NCI-H2029 treated with DMSO at 0.1 percent for 48 hours (cell line): ENCODE measurements around the gene SSH2.
A peak's percentile ranks its signal among the peaks of the same experiment; 100 is the strongest.
"Not testable (repeated sequence)": the region's sequence is repeated elsewhere in the genome, so short reads cannot be mapped to it uniquely, and the experiment has no call there.

ENCODE experiments used
- DNase-seq: peaks from one replicate; lab custom pipeline; 2025; lab: John Stamatoyannopoulos, UW

SSH2 gene

DNA sequence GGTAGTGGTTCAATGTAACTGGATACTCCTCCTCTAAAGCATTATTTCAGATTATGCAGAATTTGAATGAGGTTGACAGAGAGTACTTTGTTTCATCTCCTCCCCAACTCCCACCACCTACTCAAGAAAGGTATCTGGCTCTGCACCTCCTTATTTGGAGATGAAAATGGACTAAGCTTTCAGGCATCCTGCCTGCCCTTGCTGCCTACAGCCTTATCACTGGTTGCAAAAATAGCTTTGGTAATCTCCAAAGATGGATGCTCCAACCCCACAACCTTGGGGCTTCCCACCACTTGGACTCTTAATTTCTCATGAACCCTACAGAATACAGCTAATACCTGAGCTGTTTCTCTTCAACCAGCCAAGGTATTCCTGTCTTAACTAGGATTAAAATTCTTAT lies 262.1 kb downstream of the SSH2 start:
- DNase-seq, result no peak

DNA sequence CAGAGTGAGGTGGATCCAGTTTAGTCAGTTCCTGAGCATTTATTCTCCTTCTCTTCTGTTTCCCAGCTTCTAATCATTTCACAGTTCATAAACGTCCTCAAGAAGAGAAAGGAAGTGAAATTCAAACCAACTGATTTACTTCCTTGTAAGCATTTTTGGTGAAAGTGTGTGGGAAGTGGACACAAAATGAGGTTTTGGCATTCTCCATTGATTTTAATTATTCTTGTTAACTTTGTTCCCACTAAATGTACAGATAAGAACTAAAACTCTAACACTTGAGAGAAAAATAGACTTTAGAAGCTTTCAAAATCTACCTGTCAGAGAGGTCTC lies 264.6 kb downstream of the SSH2 start:
- DNase-seq, result no peak

DNA sequence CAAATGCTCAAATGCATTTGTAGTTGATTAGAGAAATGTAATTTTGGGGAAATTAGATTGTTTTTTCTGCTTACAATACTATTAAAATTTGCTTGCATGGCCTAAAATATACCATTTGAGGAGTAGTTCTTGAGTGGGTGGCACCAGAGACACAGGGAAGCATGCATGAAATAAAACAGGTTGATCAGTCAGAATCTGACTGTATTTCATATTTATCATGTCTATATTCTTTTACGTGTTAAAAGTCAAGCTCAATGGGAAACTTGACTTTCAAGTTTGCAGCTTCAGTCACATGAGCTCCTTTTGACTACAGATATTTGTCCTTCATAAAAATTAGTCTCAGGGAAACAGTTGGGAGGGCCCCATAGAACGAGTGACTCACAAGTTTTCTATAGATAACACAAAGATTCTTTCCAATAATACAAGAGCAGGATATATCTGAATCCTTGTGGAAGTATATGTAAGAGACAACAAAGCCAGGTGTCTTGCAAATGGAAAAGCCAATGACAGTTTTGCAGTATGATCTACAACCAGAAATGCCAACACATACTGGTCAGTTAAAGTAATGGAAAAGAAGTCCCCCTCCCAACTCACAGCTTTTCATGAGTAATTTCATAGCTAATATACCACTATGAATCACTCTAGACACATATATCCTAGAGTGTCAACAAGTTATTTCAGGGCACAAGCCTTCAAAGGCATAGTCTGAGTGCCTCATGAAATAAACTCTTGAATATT lies 265.1 kb downstream of the SSH2 start:
- no peak for DNase-seq

DNA sequence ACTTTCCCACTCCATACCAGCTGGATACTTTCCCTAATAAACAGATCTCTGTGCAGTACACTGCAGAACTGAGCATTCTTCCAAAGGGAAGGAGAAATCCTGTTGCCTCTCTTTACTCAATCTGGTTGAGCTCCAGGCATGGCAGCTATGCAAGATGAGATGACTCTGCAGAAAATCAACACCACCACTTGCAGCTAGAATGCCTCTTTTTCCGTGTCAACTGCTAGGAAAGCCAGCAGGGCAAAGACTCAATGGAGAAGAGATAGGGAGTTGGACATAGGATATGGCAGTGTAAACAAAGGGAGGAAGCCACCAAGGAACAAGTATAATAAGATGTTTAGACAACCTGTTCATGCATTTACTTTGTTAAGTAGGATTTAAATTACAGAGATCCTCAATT lies 266.9 kb downstream of the SSH2 start:
- DNase-seq, result peak; percentile 38

DNA sequence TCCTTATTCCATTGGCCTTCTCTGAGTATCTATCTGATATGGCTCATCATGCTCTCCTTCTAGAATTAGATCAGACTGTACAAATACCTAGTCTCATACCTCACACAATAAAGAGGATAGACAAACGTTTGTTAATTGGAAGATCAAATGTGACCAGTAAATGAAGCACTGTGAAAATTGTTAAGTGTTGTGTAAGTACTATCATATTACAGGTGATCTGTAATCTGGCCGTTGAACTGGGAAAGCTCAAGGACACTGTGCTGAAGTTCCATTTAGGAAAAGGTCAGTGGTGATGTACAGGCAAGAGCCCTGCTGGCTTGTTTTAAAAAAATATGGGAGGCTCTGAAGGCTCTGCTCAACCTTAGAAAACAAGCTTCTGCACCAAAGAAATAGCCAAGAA lies 268.8 kb downstream of the SSH2 start:
- peak; percentile 69 for DNase-seq

DNA sequence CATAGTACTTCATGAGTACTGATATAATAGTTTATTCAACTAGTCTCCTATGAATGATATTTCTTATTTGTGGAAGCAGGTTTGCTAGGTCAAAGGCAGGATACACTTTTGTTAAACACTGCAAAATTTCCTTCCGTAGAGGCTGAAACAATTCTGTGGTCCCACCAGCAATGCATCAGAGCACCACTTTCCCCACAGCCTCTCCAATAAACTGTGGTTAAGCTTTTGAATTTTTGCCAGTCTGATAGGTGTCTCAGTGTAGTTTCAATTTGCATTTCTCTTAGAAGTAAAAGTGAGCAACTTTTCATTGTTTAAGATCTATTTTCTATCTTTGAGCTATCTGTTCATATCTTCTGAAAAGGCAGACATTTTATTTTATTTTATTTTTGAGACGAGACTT lies 270.9 kb downstream of the SSH2 start:
- DNase-seq, result no peak

DNA sequence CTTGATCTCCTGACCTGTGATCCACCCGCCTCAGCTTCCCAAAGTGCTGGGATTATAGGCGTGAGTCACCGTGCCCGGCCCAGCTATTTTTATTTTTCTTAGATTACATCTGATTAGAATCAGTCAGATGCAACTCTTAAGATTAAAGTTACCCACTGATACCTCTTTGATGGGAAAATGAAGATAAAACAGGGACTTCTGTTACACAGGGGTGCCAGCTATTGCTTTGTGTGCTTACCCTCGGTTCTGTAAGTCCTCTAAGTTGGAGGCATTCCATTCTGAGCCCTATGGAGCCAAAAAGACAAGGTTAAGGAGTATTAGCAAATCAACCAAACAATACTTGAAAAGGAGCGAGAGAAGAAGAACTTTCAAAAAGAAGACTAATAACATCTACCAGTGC lies 274.7 kb downstream of the SSH2 start:
- DNase-seq, result no peak

DNA sequence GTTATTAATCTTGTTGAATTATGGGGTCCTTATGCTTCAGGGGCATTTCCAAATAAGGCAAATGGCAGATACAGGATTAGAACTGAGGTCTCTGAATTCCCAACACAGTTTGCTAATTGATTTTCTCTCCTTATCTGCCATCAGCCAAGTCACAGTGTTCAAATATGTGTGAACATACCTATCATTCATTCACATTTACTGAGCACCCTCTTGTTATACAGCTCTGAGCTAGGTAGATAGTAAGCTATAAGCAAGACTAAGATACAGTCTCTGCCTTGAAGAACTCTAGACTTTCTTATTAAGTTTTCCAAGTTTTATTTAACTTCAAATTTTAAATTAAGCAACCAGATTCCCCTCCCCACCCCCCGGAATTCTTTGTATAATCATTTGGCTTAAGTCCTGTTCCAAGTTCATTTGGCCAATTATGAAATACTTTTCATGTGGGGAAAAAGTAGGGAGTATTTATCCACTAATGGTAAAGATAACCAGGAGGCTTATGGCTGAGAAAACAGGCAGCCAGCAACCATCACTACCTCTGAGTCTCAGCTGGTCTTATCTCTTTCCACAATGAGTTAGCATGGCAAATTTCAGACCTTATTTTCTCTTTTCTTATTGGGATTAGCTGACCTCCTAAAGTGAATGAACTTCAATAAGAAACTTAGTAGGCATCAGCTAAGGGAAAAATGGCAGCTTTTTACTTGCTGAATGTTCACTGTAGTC lies 275.9 kb downstream of the SSH2 start:
- no peak for DNase-seq

DNA sequence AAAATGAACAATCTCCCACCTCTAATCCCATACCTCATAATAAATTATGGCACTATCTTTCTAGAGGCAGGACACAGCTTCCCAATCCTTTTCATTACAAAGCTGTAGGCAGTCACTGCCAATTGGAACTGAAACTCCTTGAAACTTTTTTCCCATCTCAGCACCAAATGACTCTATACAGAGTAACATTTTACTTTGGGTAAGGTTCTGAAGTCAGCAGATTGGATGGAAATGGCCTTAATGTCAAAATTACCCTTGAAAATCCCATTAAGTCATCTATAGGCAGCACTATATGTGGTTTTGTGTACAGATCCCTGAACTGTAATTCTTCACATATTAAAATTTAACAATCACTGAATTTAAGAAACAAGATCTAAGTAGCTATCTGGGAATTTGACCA lies 277.1 kb downstream of the SSH2 start:
- no peak for DNase-seq

DNA sequence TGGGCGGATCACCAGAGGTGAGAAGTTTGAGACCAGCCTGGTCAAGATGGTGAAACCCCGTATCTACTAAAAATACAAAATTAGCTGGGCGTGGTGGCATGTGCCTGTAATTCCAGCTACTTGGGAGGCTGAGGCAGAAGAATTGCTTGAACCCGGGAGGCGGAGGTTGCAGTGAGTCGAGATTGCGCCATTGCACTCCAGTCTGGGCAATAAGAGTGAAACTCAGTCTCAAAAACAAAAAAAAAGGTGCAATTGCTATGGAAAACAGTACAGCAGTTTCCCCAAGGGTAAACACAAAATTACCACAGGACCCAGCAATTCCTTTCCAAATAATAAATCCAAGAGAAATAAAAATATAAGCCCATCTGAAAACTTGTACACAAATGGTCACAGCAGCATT lies 278.1 kb downstream of the SSH2 start:
- not testable (repeated sequence) for DNase-seq

DNA sequence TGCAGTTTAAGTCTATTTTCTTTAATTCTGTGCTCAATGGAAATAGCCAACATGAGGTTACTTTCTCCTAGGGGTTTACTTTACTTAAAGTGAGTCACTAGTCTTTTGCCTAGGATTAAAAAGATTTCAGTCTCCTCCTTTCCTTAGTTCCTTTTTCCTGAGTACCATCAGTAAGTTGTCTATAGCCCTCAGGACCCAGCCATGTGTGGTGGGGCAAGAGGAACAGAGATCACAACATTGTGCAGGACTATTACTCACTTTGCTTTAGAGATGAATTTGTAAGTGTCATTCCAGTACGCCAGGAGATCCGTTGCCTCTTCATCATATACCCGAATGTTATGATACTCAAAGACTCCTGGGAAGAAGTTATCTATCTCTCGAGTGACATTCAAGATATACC lies 279.6 kb downstream of the SSH2 start:
- DNase-seq, result no peak

DNA sequence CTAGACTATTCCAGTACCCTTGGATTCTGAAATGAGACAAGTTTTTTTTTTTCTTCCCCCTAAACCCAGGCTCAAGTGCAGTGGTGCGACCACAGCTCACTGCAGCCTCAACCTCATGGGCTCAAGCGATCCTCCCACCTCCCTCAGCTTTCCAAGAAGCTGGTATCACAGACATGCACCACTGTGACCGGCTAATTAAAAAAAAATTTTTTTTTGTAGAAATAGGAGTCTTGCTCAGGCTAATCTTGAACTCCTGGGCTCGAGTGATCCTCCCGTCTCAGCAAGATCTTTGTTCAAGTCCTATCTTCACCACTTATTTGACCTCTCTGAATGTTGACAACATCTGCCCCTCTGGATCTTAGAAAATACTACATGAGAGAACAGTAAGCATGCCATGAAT lies 280.7 kb downstream of the SSH2 start:
- no peak for DNase-seq

DNA sequence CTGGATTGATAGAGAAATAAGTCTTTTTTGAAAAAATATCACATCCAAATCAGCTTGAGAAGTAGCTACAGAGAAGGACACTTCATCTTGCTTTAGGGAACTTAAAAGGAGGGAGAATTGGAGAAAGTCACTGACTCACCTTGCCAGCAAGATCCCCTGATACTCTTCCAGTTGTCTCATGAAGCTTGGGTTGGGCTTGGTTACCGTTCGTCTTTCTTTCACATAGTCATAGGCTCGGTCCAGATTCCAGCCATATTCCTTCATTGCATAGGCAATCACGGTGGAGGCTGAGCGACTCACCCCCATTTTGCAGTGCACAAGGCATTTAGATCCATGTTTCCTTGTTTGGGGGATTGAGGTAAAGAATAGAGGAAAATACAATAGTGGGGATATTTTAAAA lies 282.0 kb downstream of the SSH2 start:
- DNase-seq, result no peak

DNA sequence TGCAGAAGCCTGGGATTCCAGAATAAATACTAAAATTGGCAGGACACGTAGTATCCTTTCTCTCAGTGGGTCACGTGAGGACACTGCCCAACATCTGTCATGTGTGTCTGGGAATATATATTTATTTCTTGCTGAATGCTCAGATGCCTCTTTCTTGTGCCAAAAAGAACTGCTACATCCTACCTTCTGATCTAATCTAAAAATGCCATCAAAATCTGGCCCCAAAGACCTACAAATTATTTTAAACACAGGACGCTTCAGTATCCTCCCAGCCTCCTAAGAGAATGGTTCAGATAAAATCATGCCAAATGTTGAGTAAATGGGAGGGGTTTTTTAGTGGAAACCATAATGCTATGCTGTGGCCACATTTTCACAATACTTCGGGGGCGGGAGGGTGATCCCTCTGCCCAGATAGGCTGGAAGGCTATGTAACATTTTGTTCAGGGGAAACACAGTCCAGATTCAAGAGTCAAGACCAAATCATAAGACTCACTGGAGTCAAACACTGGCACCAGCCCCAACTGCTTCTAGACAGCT lies 284.4 kb downstream of the SSH2 start:
- no peak for DNase-seq

DNA sequence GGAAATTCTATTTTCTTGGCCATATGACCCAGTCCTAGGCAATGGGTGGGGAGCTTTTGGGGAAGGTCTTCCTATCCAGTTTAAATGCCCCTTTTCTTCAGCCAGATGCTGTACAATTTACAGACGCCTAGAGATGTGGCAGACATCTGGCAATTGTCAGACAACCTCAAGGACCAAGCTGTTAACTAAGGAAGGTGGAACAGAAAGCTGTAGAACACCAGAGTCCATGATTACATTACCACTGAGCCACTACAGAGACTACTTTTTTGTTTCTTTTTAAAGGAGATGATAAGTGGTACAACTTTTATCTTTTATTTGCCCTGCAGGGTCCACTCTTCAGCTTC lies 286.2 kb downstream of the SSH2 start:
- no peak for DNase-seq

DNA sequence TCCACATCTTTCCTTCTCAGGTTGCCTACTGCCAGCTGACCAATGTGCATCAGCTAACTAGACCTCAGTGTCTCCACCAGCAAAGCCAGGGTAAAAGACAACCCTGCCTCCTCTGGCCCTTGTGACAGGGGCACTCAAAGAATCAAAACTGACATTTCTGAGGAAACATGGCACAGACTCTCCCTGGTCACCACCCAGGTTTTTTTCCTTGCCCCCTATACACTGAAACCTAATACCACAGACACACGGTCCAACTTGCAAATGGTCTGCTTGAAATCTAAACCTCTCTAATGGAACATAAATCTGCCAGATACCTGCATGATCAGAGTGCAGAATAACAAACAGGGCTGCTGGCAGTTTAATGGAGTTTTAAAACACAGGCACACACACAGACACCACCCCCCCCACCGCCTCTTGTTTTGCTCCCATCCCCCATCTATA lies 287.8 kb downstream of the SSH2 start:
- DNase-seq, result no peak

DNA sequence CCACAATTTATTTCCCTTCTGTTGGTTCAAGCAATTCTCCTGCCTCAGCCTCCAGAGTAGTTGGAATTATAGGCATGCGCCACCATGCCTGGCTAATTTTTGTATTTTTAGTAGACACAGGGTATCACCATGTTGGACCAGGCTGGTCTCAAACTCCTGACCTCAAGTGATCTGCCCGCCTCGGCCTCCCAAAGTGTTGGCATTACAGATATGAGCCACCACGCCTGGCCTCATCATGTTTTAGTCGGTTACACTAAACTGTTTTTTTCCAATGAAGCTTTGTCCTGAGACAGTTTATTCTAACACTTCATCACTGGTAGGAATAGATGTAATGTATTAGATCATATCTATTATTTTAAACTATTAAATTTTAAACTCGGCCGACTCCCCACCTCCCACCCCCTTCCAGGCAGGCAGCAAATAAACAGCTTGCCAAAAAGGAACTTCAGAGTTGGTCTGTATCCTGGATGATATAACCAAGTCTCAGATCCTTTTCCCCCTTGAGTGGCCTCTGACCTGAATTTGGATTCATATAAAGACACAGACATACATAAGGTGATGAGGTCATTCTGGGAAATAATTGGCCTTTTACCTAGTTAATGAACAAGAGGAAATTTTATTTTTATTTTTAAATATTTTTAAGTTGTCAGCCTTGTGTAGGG lies 288.9 kb downstream of the SSH2 start:
- DNase-seq, result no peak

DNA sequence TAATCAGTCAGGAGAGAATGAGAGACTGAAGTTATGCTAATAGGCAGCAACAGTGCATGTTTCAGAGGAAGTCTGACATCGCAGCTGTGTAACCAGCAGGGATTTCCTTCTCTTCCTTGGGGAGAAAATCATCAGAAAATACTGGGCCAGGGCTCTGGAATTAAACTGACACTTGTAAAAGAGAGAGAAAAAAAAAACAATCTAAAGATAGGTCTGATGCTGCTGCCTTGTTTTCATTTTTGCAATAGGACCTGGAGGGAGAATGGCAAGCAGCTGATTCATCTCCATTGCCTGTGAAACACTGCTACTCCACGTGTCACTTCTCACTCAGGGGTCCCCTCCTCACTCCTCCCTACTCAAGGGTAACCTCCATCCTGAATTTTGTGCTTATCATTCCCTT lies 289.6 kb downstream of the SSH2 start:
- no peak for DNase-seq

DNA sequence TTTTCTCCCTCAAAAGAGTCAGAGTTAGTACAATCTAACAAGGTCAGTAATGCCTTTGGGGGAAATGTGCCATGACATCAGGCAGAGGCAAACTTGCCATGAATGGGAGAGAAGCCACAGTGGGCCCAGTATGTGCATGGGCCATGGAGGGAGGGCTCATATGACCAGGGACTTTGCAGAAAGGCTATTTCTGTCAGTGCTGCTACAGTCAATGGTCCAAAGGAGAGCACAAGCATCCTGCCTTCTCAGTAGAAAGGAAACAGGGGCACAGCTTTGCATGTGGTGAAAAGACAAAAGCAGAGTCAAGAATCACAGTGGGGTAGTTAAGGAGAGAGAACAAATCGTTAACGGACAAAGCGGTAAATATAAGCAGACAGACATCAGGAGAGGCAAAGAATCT lies 296.1 kb downstream of the SSH2 start:
- no peak for DNase-seq

DNA sequence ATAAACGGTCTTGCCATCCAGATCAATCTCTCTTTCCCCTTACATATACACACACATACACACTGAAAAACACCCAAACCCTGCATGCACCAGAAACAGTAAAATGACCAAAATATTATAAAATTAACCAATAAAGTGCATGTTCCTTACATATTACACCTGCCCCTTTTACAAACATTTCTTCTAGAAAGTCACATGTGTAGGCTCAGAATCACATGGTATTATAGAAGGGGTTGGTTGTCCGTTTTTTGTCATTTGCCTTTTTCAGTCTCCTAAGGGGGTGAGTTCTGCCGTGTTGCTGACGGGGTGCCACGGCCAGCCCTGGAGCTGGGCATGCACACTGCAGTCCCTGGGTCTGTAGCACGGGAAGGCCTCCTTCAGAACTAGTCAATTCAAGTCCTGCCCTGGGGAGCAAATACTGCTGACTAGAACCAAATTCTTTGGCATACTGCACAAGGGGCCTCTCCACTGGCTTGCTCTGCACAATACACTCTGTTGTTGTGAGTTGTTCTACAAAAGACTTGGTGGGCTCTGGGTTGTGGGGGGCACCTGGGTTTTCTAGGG lies 299.3 kb downstream of the SSH2 start:
- DNase-seq, result no peak

DNA sequence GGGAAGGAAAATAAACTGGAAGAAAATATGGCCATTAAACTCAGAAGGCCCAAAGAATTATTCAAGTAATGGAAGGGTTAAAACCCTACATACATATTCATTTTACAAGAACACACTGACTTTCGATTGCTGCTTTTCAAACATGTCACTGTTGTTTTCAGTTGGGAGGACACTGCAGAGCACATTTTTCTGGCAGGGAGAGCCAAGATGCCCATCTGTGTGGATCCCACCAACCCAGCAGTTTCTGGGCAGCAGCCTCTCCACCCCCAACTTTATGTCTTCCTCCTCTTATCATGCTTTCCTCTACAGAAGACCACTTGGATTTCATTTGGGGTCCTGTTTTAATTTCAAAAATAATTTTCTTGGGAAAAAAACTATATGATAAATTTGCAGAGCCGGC lies 300.2 kb downstream of the SSH2 start:
- no peak for DNase-seq

DNA sequence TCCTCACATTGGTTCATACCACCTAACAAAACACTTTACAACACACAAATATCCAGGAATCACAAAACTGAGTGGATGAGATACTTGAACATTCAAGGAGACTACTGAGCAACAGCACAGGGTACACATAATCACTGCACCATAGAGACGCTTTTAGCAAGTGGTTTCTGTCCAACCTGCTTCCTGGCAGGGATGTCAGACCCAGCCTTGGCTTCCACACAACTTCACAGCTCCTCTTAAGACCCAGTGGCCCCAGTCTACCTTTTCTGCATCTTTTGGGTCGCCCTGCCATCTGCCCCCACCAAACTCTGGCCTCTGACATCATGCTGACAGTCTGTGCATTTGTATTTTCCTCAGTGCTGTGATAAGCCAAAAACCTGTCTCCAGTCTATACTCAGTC lies 301.4 kb downstream of the SSH2 start:
- DNase-seq, result no peak

DNA sequence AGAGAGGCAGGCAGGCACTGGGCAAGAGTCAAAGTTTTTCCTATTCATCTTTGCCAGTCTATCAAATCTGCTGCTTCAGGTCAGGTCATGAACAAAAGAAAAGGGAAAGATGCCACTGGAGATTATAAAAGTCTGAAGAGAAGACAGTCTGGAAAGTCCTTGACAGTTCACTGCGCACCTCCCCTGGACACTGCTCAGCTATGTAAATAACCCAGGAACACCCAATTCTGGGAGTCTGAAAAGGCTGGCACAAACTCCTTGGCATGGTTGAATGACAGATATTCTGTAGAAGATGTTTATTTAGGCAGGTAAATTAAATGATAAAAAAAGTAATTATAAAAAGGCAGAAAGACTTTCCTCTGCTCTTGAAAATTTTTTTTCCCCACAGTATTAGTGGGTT lies 302.1 kb downstream of the SSH2 start:
- no peak for DNase-seq
